Smooth muscle cell (in vitro differentiated cells): Measurements from ENCODE around the gene TMCC2. TPM values are rescaled to one million over a fixed set of nuclear protein-coding genes. Genes with fewer than 3 reads are reported as not detected.

ENCODE experiments used
- DNase-seq: peaks from one replicate; lab custom pipeline; 2025; ENCODE audit not compliant: unreplicated experiment; lab: John Stamatoyannopoulos, UW
- H2AFZ ChIP-seq: fragments of 200-600 bp; sonication (generic); 2 replicates; pipeline ENCODE4 v1.6.0; 2016; ENCODE audit warnings: antibody characterized with exemption, low read depth, mild to moderate bottlenecking
- H3F3A ChIP-seq: fragments of 200-600 bp; sonication (generic); 2 replicates; pipeline ENCODE4 v1.6.0; 2017; ENCODE audit warnings: antibody characterized with exemption, low read depth
- H3K27ac ChIP-seq: fragments of 200-600 bp; sonication (generic); 2 replicates; pipeline ENCODE4 v1.5.1; 2016; ENCODE audit warnings: low read depth, mild to moderate bottlenecking
- H3K27me3 ChIP-seq: fragments of 200-600 bp; sonication (generic); 2 replicates; pipeline ENCODE4 v1.6.1; 2016; ENCODE audit warnings: low read depth, mild to moderate bottlenecking
- H3K36me3 ChIP-seq: fragments of 200-600 bp; sonication (generic); 2 replicates; pipeline ENCODE4 v1.5.1; 2016; ENCODE audit warnings: low read depth
- H3K4me1 ChIP-seq: fragments of 200-600 bp; sonication (generic); 2 replicates; pipeline ENCODE4 v1.5.1; 2016; ENCODE audit warnings: low read depth
- H3K4me2 ChIP-seq: fragments of 200-600 bp; sonication (generic); 2 replicates; pipeline ENCODE4 v1.6.0; 2016; ENCODE audit warnings: mild to moderate bottlenecking
- H3K4me3 ChIP-seq: fragments of 200-600 bp; sonication (generic); 2 replicates; pipeline ENCODE4 v1.5.1; 2016; ENCODE audit warnings: mild to moderate bottlenecking
- H3K79me2 ChIP-seq: fragments of 200-600 bp; sonication (generic); 2 replicates; pipeline ENCODE4 v1.6.0; 2016; ENCODE audit warnings: low read depth, mild to moderate bottlenecking
- H3K9ac ChIP-seq: fragments of 200-600 bp; sonication (generic); 2 replicates; pipeline ENCODE4 v1.6.0; 2016; ENCODE audit warnings: low read depth
- H3K9me3 ChIP-seq: fragments of 200-600 bp; sonication (generic); replicated peaks from 2 replicates; pipeline ENCODE4 v1.5.1; 2016; ENCODE audit warnings: low read depth
- H4K20me1 ChIP-seq: fragments of 200-600 bp; sonication (generic); 2 replicates; pipeline ENCODE4 v1.6.0; 2016; ENCODE audit warnings: low read depth
- WGBS: methylation state at CpG from one replicate; pipeline ENCODE4 v1.1.7; 2016; ENCODE audit warnings: low lambda C conversion rate; 5-methylcytosine and 5-hydroxymethylcytosine counted together
- polyA plus RNA-seq: library from polyadenylated mRNA; unstranded; fragments of >200 nt; fragmentation: Nextera tagmentation; extraction: Ambion mirVana; gene quantifications from 2 replicates; pipeline ENCODE4 v1.2.1, GENCODE V29; 2016
- total RNA-seq: library from RNA; depleted of rRNA; stranded (reverse); fragments of >200 nt; gene quantifications from 2 replicates; pipeline ENCODE4 v1.2.3, GENCODE V29; 2014
- TF ChIP-seq, protein P1 (sequence below): fragments of 200-600 bp; sonication (generic); IDR thresholded peaks from 2 replicates; pipeline ENCODE4 v1.5.1; 2017; ENCODE audit warnings: borderline replicate concordance, mild to moderate bottlenecking, antibody characterized with exemption; ENCODE audit not compliant: insufficient read depth, poor library complexity, severe bottlenecking

TMCC2 gene
- total and polyA plus RNA-seq, 2 experiments from 2014 or later = 3.3 to 5.6 TPM

DNA sequence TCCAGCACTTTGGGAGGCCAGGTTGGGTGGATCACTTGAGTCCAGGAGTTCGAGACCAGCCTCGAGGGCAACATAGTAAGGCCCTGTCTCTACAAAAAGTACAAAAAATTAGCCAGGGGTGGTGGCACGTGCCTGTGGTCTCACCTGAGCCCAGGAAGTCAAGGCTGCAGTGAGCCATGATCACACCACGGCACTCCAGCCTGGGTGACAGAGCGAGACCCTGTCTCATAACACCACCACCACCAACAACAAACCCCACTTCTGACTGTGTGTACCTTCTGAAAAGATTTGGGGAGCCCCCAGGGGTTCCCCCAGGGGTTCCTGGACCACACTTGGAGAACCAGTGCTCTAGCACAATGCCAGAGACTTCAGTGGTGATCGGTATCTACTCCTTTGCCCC, 63.9 kb downstream of the TMCC2 start:
- DNase-seq = no peak
- Histone ChIP-seq H3K4me1 (peaks cover 39% of the 10 kb centered on the region), H2AFZ (no peak overlapping the region), H3K4me3 (no peak overlapping the region), H3K4me2 (no peak overlapping the region), H4K20me1 (no peaks in the 10 kb centered on the region), H3K79me2 (no peaks in the 10 kb centered on the region), H3F3A (peaks cover 13% of the 10 kb centered on the region), H3K9me3 (no peaks in the 10 kb centered on the region), H3K9ac (no peak overlapping the region), H3K27me3 (no peaks in the 10 kb centered on the region), H3K27ac (no peak overlapping the region), H3K36me3 (no peaks in the 10 kb centered on the region)
- TF ChIP-seq, protein P1, sequence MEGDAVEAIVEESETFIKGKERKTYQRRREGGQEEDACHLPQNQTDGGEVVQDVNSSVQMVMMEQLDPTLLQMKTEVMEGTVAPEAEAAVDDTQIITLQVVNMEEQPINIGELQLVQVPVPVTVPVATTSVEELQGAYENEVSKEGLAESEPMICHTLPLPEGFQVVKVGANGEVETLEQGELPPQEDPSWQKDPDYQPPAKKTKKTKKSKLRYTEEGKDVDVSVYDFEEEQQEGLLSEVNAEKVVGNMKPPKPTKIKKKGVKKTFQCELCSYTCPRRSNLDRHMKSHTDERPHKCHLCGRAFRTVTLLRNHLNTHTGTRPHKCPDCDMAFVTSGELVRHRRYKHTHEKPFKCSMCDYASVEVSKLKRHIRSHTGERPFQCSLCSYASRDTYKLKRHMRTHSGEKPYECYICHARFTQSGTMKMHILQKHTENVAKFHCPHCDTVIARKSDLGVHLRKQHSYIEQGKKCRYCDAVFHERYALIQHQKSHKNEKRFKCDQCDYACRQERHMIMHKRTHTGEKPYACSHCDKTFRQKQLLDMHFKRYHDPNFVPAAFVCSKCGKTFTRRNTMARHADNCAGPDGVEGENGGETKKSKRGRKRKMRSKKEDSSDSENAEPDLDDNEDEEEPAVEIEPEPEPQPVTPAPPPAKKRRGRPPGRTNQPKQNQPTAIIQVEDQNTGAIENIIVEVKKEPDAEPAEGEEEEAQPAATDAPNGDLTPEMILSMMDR = no peak
- 97% methylated on average over 6 of the region's 6 CpGs for WGBS

DNA sequence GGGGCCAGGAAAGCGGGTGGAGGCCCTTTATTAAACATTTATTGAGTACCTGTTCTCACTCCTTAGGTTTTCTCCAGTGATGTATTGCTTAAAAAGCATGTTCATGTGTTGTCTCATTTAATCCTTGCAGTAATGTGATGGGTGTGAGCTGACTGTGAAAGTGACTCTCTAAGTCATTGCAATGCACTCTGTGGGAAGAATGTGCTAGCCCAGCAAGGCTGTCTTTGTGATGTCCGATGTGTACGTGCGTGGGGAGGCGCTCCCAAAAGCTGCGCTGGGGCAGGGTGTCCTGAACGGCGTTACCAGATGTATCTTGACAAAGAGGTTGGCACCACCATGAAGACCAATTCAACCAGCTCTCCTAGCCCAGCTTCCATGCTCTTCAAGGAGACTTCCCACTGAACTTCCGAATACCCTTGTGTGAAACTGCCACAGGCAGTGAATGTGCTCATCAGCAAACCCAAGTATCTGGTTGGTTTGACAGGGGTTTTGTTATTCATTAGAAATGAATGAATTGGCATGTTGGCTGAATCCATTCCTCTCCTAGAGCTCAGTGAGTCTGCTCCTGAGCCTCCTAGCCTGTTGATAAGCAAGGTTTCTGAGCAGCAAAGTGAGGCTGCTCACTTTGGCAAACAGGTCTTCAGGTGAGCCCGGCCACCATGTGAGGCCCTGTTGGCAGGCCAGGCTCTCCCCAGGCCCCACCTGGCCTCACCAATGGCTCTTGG, 65.8 kb downstream of the TMCC2 start:
- Histone ChIP-seq H3K4me1 (peaks cover 51% of the 10 kb centered on the region), H3K9ac (peak overlapping the region; percentile 74), H3K79me2 (no peaks in the 10 kb centered on the region), H3K36me3 (no peaks in the 10 kb centered on the region), H3K27ac (peak overlapping the region; percentile 92), H3K9me3 (no peaks in the 10 kb centered on the region), H3K27me3 (no peaks in the 10 kb centered on the region), H3K4me2 (peak overlapping the region; percentile 49), H4K20me1 (no peaks in the 10 kb centered on the region), H3K4me3 (no peak overlapping the region), H3F3A (peaks cover 21% of the 10 kb centered on the region), H2AFZ (no peak overlapping the region)
- TF ChIP-seq, protein P1 = no peak
- WGBS = 76% methylated on average over 10 of the region's 10 CpGs
- no peak for DNase-seq

DNA sequence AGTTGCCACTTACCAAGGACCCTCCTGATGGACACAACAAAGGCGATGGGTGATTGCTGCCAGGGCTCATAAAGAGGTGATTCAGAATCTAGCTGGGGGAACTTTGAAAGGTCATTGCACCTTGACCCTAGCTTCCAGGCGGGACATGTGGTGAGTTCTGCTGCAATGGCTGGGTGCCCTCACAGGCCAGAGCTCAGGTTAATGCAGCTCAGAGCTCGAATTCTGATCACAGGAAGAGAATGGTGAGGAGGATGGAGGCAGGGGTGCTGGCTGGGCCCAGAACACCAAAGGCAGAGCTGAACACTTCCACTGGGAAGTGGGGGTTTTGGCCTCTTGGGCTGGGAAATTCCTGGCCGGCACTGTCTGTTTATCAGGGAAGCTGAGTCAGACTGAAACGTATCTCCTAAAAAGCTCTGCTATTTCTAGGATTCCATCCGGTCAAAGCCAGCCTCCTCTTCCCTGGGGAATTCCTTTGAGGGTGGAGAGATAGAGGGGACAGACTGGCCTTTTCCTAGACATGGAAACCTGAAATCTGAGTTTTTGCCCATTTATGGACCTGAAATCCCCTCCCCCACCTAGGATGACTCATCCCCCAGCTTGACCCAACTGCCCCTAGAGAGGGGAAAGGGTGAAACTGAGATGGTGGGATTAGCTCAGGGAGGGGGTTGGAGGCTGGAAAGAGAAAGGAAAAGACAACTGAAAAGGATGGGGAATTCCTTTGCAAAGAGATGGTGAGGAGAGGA, 66.6 kb downstream of the TMCC2 start:
- Histone ChIP-seq H3K9ac (peak overlapping the region; percentile 74), H3K4me1 (peaks cover 58% of the 10 kb centered on the region), H3F3A (peaks cover 26% of the 10 kb centered on the region), H4K20me1 (no peaks in the 10 kb centered on the region), H3K27me3 (no peaks in the 10 kb centered on the region), H3K4me3 (no peak overlapping the region), H3K4me2 (peak overlapping the region; percentile 49), H2AFZ (no peak overlapping the region), H3K9me3 (no peaks in the 10 kb centered on the region), H3K27ac (peak overlapping the region; percentile 92), H3K79me2 (no peaks in the 10 kb centered on the region), H3K36me3 (no peaks in the 10 kb centered on the region)
- WGBS = 15% methylated on average over 6 of the region's 6 CpGs
- TF ChIP-seq, protein P1 = no peak
- DNase-seq = peak; percentile 53
